ENCODE measurements around the gene PRCD.

PRCD gene

DNA sequence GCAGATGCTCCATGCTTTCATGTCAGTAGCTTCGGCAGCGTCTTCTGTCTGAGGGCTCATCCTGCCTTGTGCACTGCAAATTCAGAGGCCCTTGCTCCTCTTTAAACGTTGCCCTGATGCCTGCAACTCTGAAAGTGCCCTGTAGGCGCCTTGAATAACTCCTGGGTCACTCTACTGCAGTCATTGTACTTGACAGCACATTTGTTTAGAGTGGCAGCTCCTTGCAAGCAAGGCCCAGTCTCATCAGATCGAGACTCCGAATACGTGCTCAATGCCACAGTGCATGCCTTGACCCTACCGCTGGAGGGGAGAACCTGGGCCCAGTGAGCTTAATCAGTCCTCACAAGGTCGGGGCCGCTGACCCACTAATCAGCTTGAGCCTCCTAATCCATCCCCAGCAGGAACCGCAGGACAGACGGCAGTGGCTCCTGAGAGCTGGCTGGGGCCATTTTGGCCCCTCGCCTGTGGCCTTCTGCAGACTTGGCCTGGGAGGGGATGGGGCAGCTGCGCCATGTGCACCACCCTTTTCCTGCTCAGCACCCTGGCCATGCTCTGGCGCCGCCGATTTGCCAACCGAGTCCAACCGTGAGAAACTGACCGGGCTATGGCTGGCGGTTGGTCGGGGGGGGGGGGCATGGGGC, at the start of gene PRCD:
Gene PRCD (plus strand): TSS at position 414 of the 641 bp plus-strand sequence. CDS start 98 bp downstream, at position 512.
- peak; percentile 41 for DNase-seq (ENCODE audit: low spot score)

- DNase-seq (ENCODE audit: low spot score) = no peak
Measured at GRCh38 chr17:76490112-76490710, 49.6 kb upstream of the PRCD start.

- no peak for DNase-seq (ENCODE audit: low spot score)
Measured at GRCh38 chr17:76491271-76492122, 48.3 kb upstream of the PRCD start.

- no peak for DNase-seq (ENCODE audit: low spot score)
Measured at GRCh38 chr17:76492123-76492988, 47.5 kb upstream of the PRCD start.

- DNase-seq (ENCODE audit: low spot score) = no peak
Measured at GRCh38 chr17:76492989-76493501, 46.8 kb upstream of the PRCD start.

DNA sequence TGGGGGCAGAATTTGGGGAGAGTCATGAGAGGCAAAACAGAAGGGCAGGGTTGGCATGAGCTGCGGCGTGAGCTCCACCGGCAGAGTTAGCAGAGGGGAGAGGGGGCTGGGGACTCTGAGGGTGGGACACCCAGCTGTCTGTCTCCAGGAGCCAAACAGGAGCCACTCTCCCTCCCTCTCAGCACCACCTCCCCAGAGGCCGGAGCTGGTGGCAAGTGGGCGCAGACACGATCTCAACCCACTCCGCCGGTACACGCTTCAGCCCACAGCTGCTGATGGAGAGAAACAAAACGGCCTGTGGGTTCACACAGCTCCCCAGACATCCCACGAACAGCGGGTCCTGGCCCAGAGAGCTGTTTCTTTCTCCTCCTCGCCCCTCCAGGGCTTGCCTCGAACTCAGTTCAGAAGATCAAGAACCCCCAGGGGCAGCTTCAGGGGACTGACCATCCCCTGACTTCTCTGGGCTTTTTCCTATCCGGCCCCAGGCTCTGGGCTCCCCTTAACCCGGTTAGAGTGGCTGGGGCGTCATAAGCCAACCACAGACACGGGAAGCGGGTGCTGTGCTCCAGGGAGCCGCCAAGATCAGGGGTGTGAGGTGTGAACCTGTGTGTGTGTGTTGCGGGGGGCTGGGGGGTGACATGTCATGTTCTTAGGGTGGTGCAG, 46.2 kb upstream of the PRCD start:
- no peak for DNase-seq (ENCODE audit: low spot score)

- DNase-seq (ENCODE audit: low spot score) = no peak
Measured at GRCh38 chr17:76495663-76496400, 44.0 kb upstream of the PRCD start.

DNA sequence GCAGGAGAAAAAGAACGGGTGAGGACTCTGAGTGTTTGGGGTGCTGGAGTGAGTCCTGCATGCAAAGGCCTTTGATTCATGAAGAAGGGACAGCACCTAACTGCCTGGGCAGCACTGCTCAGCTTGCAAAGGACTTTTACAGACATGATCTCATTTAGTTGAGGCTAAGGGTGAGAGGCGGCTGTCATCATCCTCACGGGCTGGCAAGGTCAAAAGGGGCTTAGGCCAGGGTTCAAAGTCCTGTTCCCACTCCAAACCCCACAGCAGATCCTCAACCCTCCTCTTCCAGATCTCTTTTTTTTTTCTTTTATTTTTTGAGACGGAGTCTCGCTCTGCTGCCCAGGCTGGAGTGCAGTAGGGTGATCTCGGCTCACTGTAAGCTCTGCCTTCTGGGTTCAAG, 43.4 kb upstream of the PRCD start:
- DNase-seq (ENCODE audit: low spot score) = no peak

- no peak for DNase-seq (ENCODE audit: low spot score)
Measured at GRCh38 chr17:76497699-76497978, 42.2 kb upstream of the PRCD start.

DNA sequence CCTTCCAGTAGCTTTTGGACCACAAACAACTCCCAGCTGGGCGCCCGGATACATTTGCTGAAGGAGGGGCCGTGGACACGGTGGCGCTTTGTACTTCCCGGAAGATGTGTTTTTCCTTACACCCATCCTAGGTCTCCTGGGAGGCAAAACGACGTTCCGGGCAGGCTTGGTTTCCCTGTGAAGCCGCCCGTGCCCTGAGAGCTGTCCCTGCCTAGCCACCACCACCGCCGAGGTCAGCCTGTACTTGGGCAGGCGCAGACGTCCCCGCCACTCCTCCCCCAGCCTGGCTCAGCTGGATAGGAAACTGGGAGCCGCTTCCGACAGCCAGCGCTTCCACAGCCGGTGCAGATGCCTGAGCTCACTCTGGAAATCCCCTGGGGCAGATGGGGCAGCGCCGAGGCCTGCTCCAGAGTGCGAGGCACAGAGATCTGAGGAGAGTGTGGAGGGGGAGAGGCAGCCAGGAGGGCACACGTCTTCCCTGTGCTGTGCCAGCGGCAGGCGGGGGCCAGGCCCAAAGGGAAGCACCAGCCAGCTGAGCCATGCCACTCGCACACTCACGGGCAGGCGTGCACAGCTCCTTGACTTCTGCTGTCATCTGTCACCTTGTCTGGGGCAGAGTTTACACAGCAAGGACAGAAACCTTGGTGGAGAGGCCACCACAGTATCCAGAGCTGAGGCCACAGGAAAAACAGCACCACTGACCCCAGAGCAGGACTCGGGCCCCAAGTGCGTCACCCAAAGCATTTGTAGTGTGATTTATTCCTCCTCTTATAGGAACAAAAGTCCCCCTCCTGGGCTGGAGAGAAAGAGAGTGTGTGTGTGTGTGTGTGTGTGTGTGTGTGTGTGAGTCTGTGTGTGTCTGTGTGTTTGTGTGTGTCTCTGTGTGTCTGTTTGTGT, 41.6 kb upstream of the PRCD start:
- DNase-seq (ENCODE audit: low spot score) = peak; percentile 95

GRCh38 chr17:76498876-76499251, 41.0 kb upstream of the PRCD start:
- no peak for DNase-seq (ENCODE audit: low spot score)

GRCh38 chr17:76499267-76499667, 40.6 kb upstream of the PRCD start:
- no peak for DNase-seq (ENCODE audit: low spot score)

DNA sequence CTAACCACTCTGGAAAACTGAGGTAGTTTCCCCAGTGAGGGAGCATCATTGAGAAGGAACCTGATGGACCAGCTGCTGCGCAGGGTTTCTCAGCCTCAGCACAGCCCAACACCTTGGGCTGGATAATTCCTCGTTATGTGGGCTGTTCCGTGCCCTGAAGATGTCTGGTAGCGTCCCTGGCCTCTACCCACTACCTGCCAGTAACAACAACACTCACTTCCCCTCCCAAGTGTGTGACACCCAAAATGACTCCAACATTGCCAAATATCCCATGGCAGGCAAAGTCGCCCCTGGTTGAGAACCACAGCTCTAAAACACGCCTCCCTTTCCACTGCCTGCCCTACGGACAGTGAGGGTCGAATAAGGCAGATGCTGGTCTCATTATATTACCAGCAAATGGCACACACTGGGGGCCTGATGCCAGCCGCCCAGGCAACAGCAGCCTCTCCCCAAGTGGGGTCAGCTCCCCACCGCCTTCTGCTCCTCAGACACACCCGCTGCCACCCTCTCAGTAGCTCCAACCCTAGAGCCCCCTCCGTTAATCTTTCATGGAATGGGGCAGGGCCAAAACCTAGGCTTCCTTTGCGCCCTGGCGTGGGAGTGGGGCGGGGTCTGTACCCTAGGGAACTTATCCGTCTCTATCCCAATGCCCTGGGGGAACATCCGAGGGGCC, 39.6 kb upstream of the PRCD start:
- peak; percentile 71 for DNase-seq (ENCODE audit: low spot score)

DNA sequence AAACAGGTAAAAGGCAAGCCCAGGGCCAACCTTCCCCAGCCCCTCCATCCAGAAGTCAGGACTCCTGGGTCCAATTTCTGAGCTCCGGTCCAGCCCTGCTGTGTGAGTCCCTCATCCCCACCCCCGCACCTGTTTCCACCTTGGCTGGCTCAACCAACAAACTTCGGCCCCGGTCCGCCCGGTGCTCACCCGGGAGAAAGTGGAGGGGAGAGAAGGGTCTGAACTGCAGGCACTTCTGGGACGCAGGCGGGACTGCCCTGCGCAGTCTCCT, 39.2 kb upstream of the PRCD start:
- DNase-seq (ENCODE audit: low spot score) = no peak

DNA sequence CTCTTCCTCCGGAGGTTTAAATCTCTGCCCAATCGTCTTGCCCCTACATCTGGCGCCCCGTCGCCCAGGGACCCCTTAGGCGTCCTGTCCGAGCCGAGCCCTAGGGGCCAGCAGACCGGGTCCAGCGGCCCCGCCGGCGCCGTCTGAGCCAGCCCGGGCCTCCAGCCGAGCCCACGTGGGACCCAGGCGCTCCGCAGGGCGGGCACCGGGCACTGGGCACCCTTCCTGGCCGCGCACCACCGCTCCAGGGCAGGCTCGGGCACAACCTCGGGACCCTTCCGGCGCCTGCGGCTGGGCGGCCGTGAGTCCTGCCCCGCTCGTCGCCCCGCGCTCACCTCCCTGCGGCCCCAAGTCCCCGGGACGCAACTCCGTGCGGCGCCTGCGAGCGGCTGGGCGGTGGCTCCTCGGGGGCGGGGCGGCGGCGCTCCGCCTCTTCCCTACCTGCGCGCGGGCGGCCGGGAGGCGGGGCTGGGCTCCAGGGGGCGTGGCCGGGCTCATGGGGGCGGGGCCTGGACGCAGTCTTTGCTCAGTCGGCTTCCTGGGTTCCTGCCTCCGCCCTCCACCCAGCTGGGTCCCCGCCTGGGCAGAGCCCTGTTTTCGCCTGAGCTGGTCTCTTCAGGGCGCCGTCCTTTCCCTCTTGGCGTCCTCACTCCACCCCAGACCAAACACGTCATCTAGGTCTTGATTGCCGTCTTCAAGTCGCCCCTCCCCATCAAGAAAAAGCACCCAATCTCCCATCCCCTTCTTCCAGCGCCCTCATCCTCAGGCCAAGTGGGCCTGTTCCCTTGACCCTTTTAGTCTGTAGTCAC, 38.6 kb upstream of the PRCD start, which contains the start of gene RHBDF2:
Gene RHBDF2 (minus strand): TSS at position 406 of the 809 bp plus-strand sequence. CDS start 19,899 bp downstream, outside the sequence.
- peak; percentile 99 for DNase-seq (ENCODE audit: low spot score)

DNA sequence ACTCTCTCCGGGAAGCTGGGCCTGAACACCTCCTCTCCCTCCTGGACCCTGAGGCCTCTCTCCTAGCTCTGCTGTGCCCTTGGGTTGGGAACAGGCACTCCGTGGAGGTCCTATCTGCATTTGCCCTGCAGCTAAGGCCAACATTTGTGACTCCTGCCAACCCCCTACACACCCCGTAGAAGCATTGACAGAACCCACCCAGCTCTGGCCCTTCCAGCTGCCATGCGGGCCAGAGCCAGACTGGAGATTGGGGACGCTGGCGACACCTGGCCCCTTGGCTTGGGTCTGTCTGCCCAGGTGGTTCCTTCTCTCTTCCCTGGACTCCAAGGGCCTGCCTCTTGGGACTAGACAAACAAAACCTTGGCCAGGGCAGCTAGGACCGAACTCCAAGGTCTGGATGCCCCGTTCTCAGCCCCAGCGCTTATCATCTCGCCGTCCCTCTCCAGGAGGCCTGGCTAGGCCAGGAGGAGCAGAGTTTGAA, 38.0 kb upstream of the PRCD start:
- no peak for DNase-seq (ENCODE audit: low spot score)

GRCh38 chr17:76502341-76503211, 37.3 kb upstream of the PRCD start:
- no peak for DNase-seq (ENCODE audit: low spot score)

All from D341Med (cell line).